Stomach (tissue), 9 donors: Measurements from ENCODE around the gene AQP12B. TPM values are rescaled to one million over a fixed set of nuclear protein-coding genes. Genes with fewer than 3 reads are reported as not detected.

Experiments used
- DNase-seq, 2 donors: peaks; one replicate each; pipeline versions ENCODE4 v3.0.0 to v3.0.0-alpha.2; 2013 to 2019
- H3K27ac ChIP-seq, 5 donors: fragments of 200-600 bp in 4 of 5; sonication (generic) in 4 of 5; one replicate each; pipeline ENCODE4 v1.5.1; 2013 to 2019; ENCODE audit warnings: mild to moderate bottlenecking in 1 of 5, moderate library complexity in 1 of 5
- H3K27me3 ChIP-seq, 3 donors: fragments of 200-600 bp; sonication (generic); one replicate each; pipeline ENCODE4 v1.5.1; 2017 to 2019; ENCODE audit warnings: mixed run types in 1 of 3
- H3K36me3 ChIP-seq, 4 donors: fragments of 200-600 bp; sonication (generic); 1 replicate in 3 of 4; 2 replicates in 1 of 4; pipeline ENCODE4 v1.5.1; 2016 to 2019
- H3K4me1 ChIP-seq, 4 donors: fragments of 200-600 bp; sonication (generic); one replicate each; pipeline ENCODE4 v1.5.1; 2016 to 2019
- H3K4me3 ChIP-seq, 4 donors: fragments of 200-600 bp; sonication (generic) in 3 of 4; one replicate each; pipeline ENCODE4 v1.5.1; 2016 to 2019; ENCODE audit warnings: mild to moderate bottlenecking in 1 of 4
- H3K9me3 ChIP-seq, 4 donors: fragments of 200-600 bp; sonication (generic); one replicate each; pipeline ENCODE4 v1.5.1; 2016 to 2019
- CTCF ChIP-seq, 7 experiments: fragments of 450-650 bp in 4 of 7; fragments of 200-600 bp in 3 of 7; sonication (generic) in 3 of 7; IDR thresholded peaks; one replicate each; pipeline ENCODE4 v1.5.1; 2016 to 2019; ENCODE audit warnings: antibody characterized with exemption in 7 of 7, control low read depth in 2 of 7, mild to moderate bottlenecking in 1 of 7
- EP300 ChIP-seq: sonication (generic); formaldehyde crosslinking; IDR thresholded peaks from one replicate; pipeline ENCODE4 v1.6.1; 2017; ENCODE audit warnings: antibody characterized with exemption
- POLR2A ChIP-seq, 4 donors: fragments of 450-650 bp; IDR thresholded peaks; one replicate each; pipeline ENCODE4 v1.6.1; 2016; ENCODE audit warnings: antibody characterized with exemption in 4 of 4, control low read depth in 2 of 4, mild to moderate bottlenecking in 1 of 4, moderate library complexity in 1 of 4
- POLR2AphosphoS5 ChIP-seq, 3 donors: sonication (generic); formaldehyde crosslinking; IDR thresholded peaks; one replicate each; pipeline ENCODE4 v1.6.1; 2016; ENCODE audit warnings: antibody characterized with exemption in 3 of 3
- WGBS, 5 donors: extraction: QIAGEN DNeasy Blood & Tissue Kit in 3 of 5; methylation state at CpG; one replicate each; pipeline versions ENCODE4 v1.1.5 to v1.1.7; 2013 to 2018; 5-methylcytosine and 5-hydroxymethylcytosine counted together
- intact Hi-C: fragments of 100-400 bp; cut with DNase I; formaldehyde crosslinking; loops from one replicate; pipeline ENCODE4 v1.15.1; 2023; ENCODE audit warnings: low total_unique reads
- polyA plus RNA-seq, 3 donors: library from polyadenylated mRNA; stranded (reverse); fragments of 200-250 nt; gene quantifications; one replicate each; pipeline ENCODE4 v1.2.3, GENCODE V29; 2013
- total RNA-seq, 5 donors: library from RNA; depleted of rRNA; stranded (reverse); fragments of >200 nt; gene quantifications; one replicate each; pipeline versions ENCODE4 v1.1.0 to v1.2.3, GENCODE V29; 2014 to 2016
- donor health status: healthy with polysubstance abuse.
- donor health status: Bipolar disorder and iron deficiency.
- donor health status: healthy.

The AQP12B gene
- total and polyA plus RNA-seq, 8 donors = 0.46 to 0.89 TPM; not detected in 6

DNA sequence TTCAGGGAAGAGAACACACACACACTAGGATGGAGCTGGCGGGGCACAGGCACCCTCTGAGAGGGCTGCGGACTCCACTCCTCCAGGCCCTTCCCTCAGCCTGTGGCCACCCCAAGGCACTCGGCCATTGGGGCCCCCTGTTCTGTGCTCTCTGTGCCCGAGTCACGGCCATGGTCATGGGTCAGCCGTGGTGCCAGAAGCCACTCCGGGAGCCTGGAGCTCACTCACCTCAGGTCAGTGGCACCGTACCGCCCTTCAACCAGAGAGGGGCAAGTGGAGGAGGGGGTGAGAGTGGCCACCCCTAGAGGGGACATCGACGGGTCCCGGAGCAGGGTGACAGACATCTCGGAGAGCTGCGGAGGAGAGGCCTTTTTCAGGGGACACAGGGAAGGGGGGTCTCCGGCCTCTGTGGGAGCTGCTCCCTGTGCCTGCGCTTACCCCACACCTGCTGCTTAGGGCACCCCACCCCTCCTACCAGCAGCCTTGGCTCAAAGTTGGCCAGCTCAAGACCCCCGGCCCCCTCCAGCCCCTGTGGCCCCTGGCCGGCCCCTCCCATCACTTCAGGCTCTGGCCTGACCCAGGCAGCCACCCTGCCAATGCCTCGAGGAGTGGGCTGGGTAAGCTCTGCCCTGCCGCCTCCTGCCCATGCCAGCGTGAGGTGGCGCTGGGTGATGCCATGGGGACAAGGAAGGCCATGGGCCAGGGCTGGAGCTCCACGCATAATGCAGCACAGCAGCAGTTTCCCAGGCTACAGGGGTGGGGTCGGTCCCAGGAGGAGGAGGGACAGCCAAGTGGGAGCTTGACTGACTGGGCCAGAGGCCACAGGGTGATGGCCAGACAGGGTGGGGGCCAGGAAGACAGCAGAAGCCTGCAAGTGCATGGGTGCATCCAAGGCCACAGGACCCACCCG, 38.3 kb upstream of the AQP12B start:
- Histone ChIP-seq H3K4me1 (no peaks in the 10 kb centered on the region), H3K36me3 (no peaks in the 10 kb centered on the region), H3K27ac (no peak overlapping the region), H3K4me3 (no peak overlapping the region), H3K9me3 (no peaks in the 10 kb centered on the region), H3K27me3 (no peaks in the 10 kb centered on the region)
- WGBS, 5 donors = 81 to 95% (median 85%) methylated on average over 14 to 25 of the region's 25 CpGs
- no peak for DNase-seq
- intact Hi-C loops = no loop called here
- no peak for TF ChIP-seq POLR2A (IDR thresholded peaks at IDR 0.05)
- no peak for TF ChIP-seq POLR2AphosphoS5 (IDR thresholded peaks at IDR 0.05)
- no peak for TF ChIP-seq EP300
- TF ChIP-seq CTCF (IDR thresholded peaks at IDR 0.05) = no peak

- Histone ChIP-seq H3K36me3 (no peaks in the 10 kb centered on the region), H3K27ac (no peak overlapping the region), H3K9me3 (no peaks in the 10 kb centered on the region), H3K4me3 (no peak overlapping the region), H3K4me1 (no peaks in the 10 kb centered on the region), H3K27me3 (no peaks in the 10 kb centered on the region)
- intact Hi-C loops = no loop called here
- TF ChIP-seq POLR2AphosphoS5 (IDR thresholded peaks at IDR 0.05) (no peak), POLR2A (IDR thresholded peaks at IDR 0.05) (no peak), EP300 (no peak), CTCF (IDR thresholded peaks at IDR 0.05) (no peak)
- WGBS, 5 donors = 77 to 87% (median 81%) methylated on average over 11 to 25 of the region's 25 CpGs
- DNase-seq = no peak
These were observed 37.2 kb upstream of the AQP12B start for GRCh38 chr2:240719676-240720545.

DNA sequence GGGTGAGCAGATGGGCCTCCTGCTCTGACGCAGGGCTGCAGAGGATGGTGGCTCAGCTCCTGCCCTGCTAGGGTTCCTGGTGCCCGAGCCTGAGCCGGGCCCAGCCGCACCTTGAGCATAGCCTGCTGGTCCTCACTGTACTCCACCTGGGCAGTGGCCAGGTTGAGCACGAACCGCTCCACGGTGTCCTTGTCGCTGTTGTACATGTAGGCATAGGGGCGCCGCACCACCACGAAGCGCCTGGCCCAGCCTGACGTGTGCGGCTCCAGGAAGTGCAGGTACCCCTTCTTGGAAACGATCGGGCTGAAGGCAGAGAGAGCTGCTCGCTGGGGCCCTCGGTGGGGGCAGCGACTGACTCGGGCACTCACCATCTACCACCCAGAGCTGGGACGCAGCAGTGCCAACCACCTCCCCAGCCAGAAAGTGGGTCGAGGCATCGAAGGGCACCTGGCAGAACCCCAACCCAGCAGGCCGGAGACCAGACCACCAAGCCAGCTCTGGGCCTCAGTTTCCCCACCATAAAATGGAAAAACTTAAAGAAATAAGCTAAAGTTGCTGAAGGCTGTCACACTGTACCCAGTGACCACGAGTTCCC, 36.3 kb upstream of the AQP12B start:
- Histone ChIP-seq H3K27ac (no peak overlapping the region), H3K27me3 (no peaks in the 10 kb centered on the region), H3K4me1 (no peaks in the 10 kb centered on the region), H3K9me3 (no peaks in the 10 kb centered on the region), H3K4me3 (no peak overlapping the region), H3K36me3 (no peaks in the 10 kb centered on the region)
- intact Hi-C loops = no loop called here
- no peak for DNase-seq
- 88 to 91% (median 90%) methylated on average over 19 to 25 of the region's 25 CpGs for WGBS, 5 donors
- TF ChIP-seq EP300 (no peak), CTCF (IDR thresholded peaks at IDR 0.05) (no peak), POLR2AphosphoS5 (IDR thresholded peaks at IDR 0.05) (no peak), POLR2A (IDR thresholded peaks at IDR 0.05) (no peak)
